ENCODE results near the gene THADA.

DNA sequence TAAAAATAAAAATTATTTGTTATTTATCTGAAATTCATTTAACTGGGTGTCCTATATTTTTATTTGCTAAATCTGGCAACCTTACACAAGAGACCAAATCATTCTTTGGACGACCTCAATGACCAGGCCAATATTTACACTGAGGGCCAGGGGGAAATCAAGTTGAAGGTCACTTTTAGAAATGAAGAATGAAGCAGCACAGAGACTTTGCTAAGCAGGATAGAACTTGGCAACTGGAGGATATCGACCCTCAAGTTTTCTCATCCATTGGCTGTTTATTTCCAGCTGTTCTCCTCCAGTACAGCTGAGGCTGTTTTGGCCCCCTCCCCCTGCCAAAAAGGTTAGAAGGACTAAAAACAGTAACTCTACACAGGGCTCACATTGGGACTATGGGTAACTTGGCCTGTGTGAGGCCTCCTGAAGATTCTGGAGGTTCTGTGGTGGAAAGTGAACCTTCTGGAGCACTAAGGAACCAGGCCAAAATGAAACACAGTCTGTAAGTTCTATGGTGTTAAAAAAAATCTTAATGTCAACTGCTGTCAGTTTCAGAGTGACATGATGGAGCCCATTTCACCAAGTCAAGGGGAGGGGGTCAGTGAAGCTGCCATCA lies 337.2 kb downstream of the THADA start:
- TF ChIP-seq, protein P1, sequence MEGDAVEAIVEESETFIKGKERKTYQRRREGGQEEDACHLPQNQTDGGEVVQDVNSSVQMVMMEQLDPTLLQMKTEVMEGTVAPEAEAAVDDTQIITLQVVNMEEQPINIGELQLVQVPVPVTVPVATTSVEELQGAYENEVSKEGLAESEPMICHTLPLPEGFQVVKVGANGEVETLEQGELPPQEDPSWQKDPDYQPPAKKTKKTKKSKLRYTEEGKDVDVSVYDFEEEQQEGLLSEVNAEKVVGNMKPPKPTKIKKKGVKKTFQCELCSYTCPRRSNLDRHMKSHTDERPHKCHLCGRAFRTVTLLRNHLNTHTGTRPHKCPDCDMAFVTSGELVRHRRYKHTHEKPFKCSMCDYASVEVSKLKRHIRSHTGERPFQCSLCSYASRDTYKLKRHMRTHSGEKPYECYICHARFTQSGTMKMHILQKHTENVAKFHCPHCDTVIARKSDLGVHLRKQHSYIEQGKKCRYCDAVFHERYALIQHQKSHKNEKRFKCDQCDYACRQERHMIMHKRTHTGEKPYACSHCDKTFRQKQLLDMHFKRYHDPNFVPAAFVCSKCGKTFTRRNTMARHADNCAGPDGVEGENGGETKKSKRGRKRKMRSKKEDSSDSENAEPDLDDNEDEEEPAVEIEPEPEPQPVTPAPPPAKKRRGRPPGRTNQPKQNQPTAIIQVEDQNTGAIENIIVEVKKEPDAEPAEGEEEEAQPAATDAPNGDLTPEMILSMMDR (IDR thresholded peaks at IDR 0.05; ENCODE audit: insufficient read depth, low read length): no peak
- TF ChIP-seq GABPA (IDR thresholded peaks at IDR 0.05; ENCODE audit: low read depth): no peak
- no peak for TF ChIP-seq POLR2AphosphoS5 (IDR thresholded peaks at IDR 0.05; ENCODE audit: low read depth)
- TF ChIP-seq SPI1 (IDR thresholded peaks at IDR 0.05; ENCODE audit: borderline replicate concordance, low read depth): no peak
- TF ChIP-seq, protein P2, sequence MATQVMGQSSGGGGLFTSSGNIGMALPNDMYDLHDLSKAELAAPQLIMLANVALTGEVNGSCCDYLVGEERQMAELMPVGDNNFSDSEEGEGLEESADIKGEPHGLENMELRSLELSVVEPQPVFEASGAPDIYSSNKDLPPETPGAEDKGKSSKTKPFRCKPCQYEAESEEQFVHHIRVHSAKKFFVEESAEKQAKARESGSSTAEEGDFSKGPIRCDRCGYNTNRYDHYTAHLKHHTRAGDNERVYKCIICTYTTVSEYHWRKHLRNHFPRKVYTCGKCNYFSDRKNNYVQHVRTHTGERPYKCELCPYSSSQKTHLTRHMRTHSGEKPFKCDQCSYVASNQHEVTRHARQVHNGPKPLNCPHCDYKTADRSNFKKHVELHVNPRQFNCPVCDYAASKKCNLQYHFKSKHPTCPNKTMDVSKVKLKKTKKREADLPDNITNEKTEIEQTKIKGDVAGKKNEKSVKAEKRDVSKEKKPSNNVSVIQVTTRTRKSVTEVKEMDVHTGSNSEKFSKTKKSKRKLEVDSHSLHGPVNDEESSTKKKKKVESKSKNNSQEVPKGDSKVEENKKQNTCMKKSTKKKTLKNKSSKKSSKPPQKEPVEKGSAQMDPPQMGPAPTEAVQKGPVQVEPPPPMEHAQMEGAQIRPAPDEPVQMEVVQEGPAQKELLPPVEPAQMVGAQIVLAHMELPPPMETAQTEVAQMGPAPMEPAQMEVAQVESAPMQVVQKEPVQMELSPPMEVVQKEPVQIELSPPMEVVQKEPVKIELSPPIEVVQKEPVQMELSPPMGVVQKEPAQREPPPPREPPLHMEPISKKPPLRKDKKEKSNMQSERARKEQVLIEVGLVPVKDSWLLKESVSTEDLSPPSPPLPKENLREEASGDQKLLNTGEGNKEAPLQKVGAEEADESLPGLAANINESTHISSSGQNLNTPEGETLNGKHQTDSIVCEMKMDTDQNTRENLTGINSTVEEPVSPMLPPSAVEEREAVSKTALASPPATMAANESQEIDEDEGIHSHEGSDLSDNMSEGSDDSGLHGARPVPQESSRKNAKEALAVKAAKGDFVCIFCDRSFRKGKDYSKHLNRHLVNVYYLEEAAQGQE (IDR thresholded peaks at IDR 0.05; ENCODE audit: insufficient replicate concordance, low read depth): no peak

Measured in HL-60 (cell line).